ENCODE results near the gene PARVB. TPM values are rescaled to one million over a fixed set of nuclear protein-coding genes. Genes with fewer than 3 reads are reported as not detected.

Gene PARVB
- total and polyA plus RNA-seq, 2 donors (not counting 3 experiments of a cell fraction or from before 2014, with no cell fraction given), result 155 to 162 TPM

GRCh38 chr22:43998679-43999264 lies 25.3 kb upstream of the PARVB start:
- Histone ChIP-seq H2AFZ (ENCODE audit: low read depth, low read length) (no peak overlapping the region), H3K9me3 (replicated peaks; ENCODE audit: control insufficient read depth, insufficient read depth, low read length) (no peaks in the 10 kb centered on the region), H4K20me1 (replicated peaks; ENCODE audit: control insufficient read depth, extremely low read depth, insufficient read depth, low read length) (no peaks in the 10 kb centered on the region), H3K9ac (replicated peaks; ENCODE audit: extremely low read depth, insufficient read depth, low read length) (no peak overlapping the region), H3K4me2 (ENCODE audit: insufficient read depth, low read length) (no peak overlapping the region), H3K36me3 (ENCODE audit: control insufficient read depth in 2 of 2, extremely low read depth in 1 of 2, insufficient read depth in 2 of 2, low read length in 2 of 2) (peaks cover 9 to 20% of the 10 kb centered on the region in 2 experiments), H3K27ac (ENCODE audit: insufficient read depth, low read depth, low read length) (no peak overlapping the region), H3K4me3 (replicated peaks in 1 of 3; ENCODE audit: insufficient read depth in 1 of 3, low read depth in 1 of 3, low read length in 3 of 3) (no peak overlapping the region), H3K4me1 (ENCODE audit: control insufficient read depth, extremely low read depth, insufficient read depth, low read length) (peaks cover 20% of the 10 kb centered on the region), H3K79me2 (ENCODE audit: control insufficient read depth, insufficient read depth, low read length) (peaks cover 2% of the 10 kb centered on the region), H3K27me3 (ENCODE audit: control insufficient read depth in 2 of 2, insufficient read depth in 2 of 2, low read length in 2 of 2) (no peaks in the 10 kb centered on the region), H3K9me1 (replicated peaks; ENCODE audit: control insufficient read depth, extremely low read depth, insufficient read depth, low read length) (no peaks in the 10 kb centered on the region)
- dilution Hi-C loops (cut with MboI; ENCODE audit: extremely low pct_ligation_motif_present, low sequenced_read_pairs) (no loop called here), intact Hi-C loops (cut with micrococcal nuclease) (no loop called here)
- POLR2A ChIA-PET, result no interaction called here
- CTCF ChIA-PET, result interaction anchor here (1.5 to 3.0 kb wide), 3 partner anchors 16 to 87 kb away, joined by 7 to 30 read pairs (median 13); no protein-coding TSS in a partner anchor
- FAIRE-seq (no peak), DNase-seq (ENCODE audit: low read depth, low spot score) (no peak)
- BruUV-seq (replicated peaks), result no TSS peak
- TF ChIP-seq POLR2A (IDR thresholded peaks at IDR 0.05; ENCODE audit: low read depth, low read length) (no peak), MYC (IDR thresholded peaks at IDR 0.05; ENCODE audit: low read depth, low read length) (no peak), POLR2AphosphoS5 (IDR thresholded peaks at IDR 0.05; ENCODE audit: insufficient read depth, low read depth, low read length) (no peak), GATA2 (IDR thresholded peaks at IDR 0.05; ENCODE audit: insufficient read depth, insufficient read length, low read depth, low read length) (no peak), JUN (IDR thresholded peaks at IDR 0.05; ENCODE audit: borderline replicate concordance, insufficient read depth, insufficient read length, low read depth) (no peak), EZH2 (IDR thresholded peaks at IDR 0.05; ENCODE audit: borderline replicate concordance, low read depth, low read length, severe bottlenecking) (no peak), FOS (IDR thresholded peaks at IDR 0.05; ENCODE audit: borderline replicate concordance, insufficient read depth, low read length) (no peak)
- TF ChIP-seq, protein P1, sequence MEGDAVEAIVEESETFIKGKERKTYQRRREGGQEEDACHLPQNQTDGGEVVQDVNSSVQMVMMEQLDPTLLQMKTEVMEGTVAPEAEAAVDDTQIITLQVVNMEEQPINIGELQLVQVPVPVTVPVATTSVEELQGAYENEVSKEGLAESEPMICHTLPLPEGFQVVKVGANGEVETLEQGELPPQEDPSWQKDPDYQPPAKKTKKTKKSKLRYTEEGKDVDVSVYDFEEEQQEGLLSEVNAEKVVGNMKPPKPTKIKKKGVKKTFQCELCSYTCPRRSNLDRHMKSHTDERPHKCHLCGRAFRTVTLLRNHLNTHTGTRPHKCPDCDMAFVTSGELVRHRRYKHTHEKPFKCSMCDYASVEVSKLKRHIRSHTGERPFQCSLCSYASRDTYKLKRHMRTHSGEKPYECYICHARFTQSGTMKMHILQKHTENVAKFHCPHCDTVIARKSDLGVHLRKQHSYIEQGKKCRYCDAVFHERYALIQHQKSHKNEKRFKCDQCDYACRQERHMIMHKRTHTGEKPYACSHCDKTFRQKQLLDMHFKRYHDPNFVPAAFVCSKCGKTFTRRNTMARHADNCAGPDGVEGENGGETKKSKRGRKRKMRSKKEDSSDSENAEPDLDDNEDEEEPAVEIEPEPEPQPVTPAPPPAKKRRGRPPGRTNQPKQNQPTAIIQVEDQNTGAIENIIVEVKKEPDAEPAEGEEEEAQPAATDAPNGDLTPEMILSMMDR (IDR thresholded peaks at IDR 0.05; ENCODE audit: extremely low read depth in 1 of 2, insufficient read depth in 1 of 2, low read depth in 1 of 2, low read length in 2 of 2), result no peak

Data from endothelial cell of umbilical vein (primary cell).